Keratinocyte (primary cell): ENCODE data around the gene RPS21. TPM values are rescaled to one million over a fixed set of nuclear protein-coding genes. Genes with fewer than 3 reads are reported as not detected.

ENCODE experiments used
- DNase-seq: peaks from one replicate; pipeline ENCODE4 v3.0.0-alpha.2; 2011; ENCODE audit warnings: low read depth, missing footprints, low spot score
- FAIRE-seq: peaks from 2 replicates; lab custom pipeline; 2011; peaks lifted over from hg19 to GRCh38; lab: Jason Lieb, UNC
- H2AFZ ChIP-seq: 2 replicates; pipeline ENCODE4 v1.6.0; 2012; ENCODE audit warnings: low read length, control low read depth, inconsistent platforms; ENCODE audit not compliant: control insufficient read depth
- H3K27ac ChIP-seq: 2 replicates; pipeline ENCODE4 v1.5.1; 2011; ENCODE audit warnings: low read length; ENCODE audit not compliant: control insufficient read depth, insufficient read depth
- H3K27me3 ChIP-seq: 3 replicates; pipeline ENCODE4 v1.6.0; 2011; ENCODE audit warnings: low read length; ENCODE audit not compliant: control insufficient read depth, insufficient read depth; ENCODE audit errors: extremely low read depth
- H3K36me3 ChIP-seq, 2 experiments: 2 replicates in 1 of 2; 3 replicates in 1 of 2; pipeline ENCODE4 v1.5.1; 2011; ENCODE audit warnings: low read length in 2 of 2, mild to moderate bottlenecking in 1 of 2; ENCODE audit not compliant: control insufficient read depth in 2 of 2, insufficient read depth in 2 of 2; ENCODE audit errors: extremely low read depth in 1 of 2
- H3K4me1 ChIP-seq: 3 replicates; pipeline ENCODE4 v1.5.1; 2011; ENCODE audit warnings: low read length; ENCODE audit not compliant: control insufficient read depth, insufficient read depth; ENCODE audit errors: extremely low read depth
- H3K4me2 ChIP-seq: 3 replicates; pipeline ENCODE4 v1.6.0; 2011; ENCODE audit warnings: low read depth, low read length; ENCODE audit not compliant: control insufficient read depth, insufficient read depth; ENCODE audit errors: extremely low read depth
- H3K4me3 ChIP-seq, 3 experiments: fragments of 200-600 bp in 1 of 3; sonication (generic) in 1 of 3; 2 replicates in 2 of 3; 3 replicates in 1 of 3; pipeline ENCODE4 v1.5.1; 2011 to 2016; ENCODE audit warnings: low read length in 3 of 3, mild to moderate bottlenecking in 3 of 3, control low read depth in 2 of 3, inconsistent platforms in 1 of 3, low read depth in 1 of 3, mixed read lengths in 1 of 3, mixed run types in 1 of 3, moderate library complexity in 1 of 3; ENCODE audit not compliant: control insufficient read depth in 2 of 3, insufficient read depth in 2 of 3; ENCODE audit errors: extremely low read depth in 1 of 3
- H3K79me2 ChIP-seq: 2 replicates; pipeline ENCODE4 v1.6.0; 2012; ENCODE audit warnings: low read length; ENCODE audit not compliant: control insufficient read depth, insufficient read depth
- H3K9ac ChIP-seq: 3 replicates; pipeline ENCODE4 v1.6.0; 2011; ENCODE audit warnings: low read length; ENCODE audit not compliant: control insufficient read depth, insufficient read depth; ENCODE audit errors: extremely low read depth
- H3K9me1 ChIP-seq: 3 replicates; pipeline ENCODE4 v1.6.0; 2011; ENCODE audit warnings: low read length; ENCODE audit not compliant: control insufficient read depth, insufficient read depth; ENCODE audit errors: extremely low read depth
- H3K9me3 ChIP-seq: 2 replicates; pipeline ENCODE4 v1.5.1; 2012; ENCODE audit warnings: low read depth, low read length; ENCODE audit not compliant: control insufficient read depth
- H4K20me1 ChIP-seq: 3 replicates; pipeline ENCODE4 v1.6.0; 2011; ENCODE audit warnings: low read length; ENCODE audit not compliant: control insufficient read depth, insufficient read depth; ENCODE audit errors: extremely low read depth
- CTCF ChIP-seq, 3 experiments: IDR thresholded peaks in 1 of 3; conservative IDR thresholded peaks in 1 of 3; optimal IDR thresholded peaks in 1 of 3; 2 replicates in 2 of 3; 3 replicates in 1 of 3; pipeline versions ENCODE3 to v1.5.1; 2011; ENCODE audit warnings: low read length in 3 of 3, mild to moderate bottlenecking in 3 of 3, moderate library complexity in 2 of 3, control low read depth in 1 of 3, inconsistent platforms in 1 of 3; ENCODE audit not compliant: insufficient read depth in 2 of 3; ENCODE audit errors: extremely low read depth in 1 of 3
- EZH2 ChIP-seq: IDR thresholded peaks from one replicate; pipeline ENCODE4 v1.6.1; 2012; ENCODE audit warnings: inconsistent platforms, mild to moderate bottlenecking, low read length, moderate library complexity
- dilution Hi-C: fragments of 300-500 bp; cut with MboI; formaldehyde crosslinking; loops from one replicate; pipeline ENCODE4 v1.7.0; 2020; ENCODE audit warnings: low sequenced_read_pairs; ENCODE audit not compliant: extremely low pct_ligation_motif_present
- polyA plus RNA-seq, 5 experiments: library from polyadenylated mRNA; depleted of rRNA in 3 of 5; stranded (reverse) in 3 of 5; stranded (forward) in 1 of 5; unstranded in 1 of 5; fragments of >200 nt; gene quantifications; 1 replicate in 1 of 5; 2 replicates in 3 of 5; 3 replicates in 1 of 5; pipeline versions ENCODE4 v1.2.1 to v1.2.3, GENCODE V29; 2011 to 2012; ENCODE audit warnings: missing spikeins in 2 of 5, low read depth in 1 of 5, low replicate concordance in 1 of 5

Gene RPS21
- polyA plus RNA-seq, 1 donor (not counting 4 experiments of a cell fraction or from before 2014, with no cell fraction given) = 3,874 TPM

GRCh38 chr20:62347445-62347844, 39.5 kb upstream of the RPS21 start:
- Histone ChIP-seq H3K4me3 (no peak overlapping the region), H3K79me2 (peaks cover 4% of the 10 kb centered on the region), H2AFZ (no peak overlapping the region), H3K4me1 (peaks cover 28% of the 10 kb centered on the region), H3K9ac (no peak overlapping the region), H3K27ac (no peak overlapping the region), H4K20me1 (no peaks in the 10 kb centered on the region), H3K27me3 (no peaks in the 10 kb centered on the region), H3K9me1 (no peaks in the 10 kb centered on the region), H3K36me3 (peaks cover 38 to 46% of the 10 kb centered on the region in 2 experiments), H3K4me2 (no peak overlapping the region), H3K9me3 (no peaks in the 10 kb centered on the region)
- TF ChIP-seq CTCF (optimal IDR thresholded peaks at IDR 0.05 in 1 of 3, IDR thresholded peaks at IDR 0.05 in 1 of 3, conservative IDR thresholded peaks at IDR 0.05 in 1 of 3; ENCODE audit: extremely low read depth in 1 of 3, insufficient read depth in 2 of 3, low read length in 3 of 3) (no peak), EZH2 (no peak)
- dilution Hi-C loops = no loop called here
- FAIRE-seq = no peak
- DNase-seq = no peak

DNA sequence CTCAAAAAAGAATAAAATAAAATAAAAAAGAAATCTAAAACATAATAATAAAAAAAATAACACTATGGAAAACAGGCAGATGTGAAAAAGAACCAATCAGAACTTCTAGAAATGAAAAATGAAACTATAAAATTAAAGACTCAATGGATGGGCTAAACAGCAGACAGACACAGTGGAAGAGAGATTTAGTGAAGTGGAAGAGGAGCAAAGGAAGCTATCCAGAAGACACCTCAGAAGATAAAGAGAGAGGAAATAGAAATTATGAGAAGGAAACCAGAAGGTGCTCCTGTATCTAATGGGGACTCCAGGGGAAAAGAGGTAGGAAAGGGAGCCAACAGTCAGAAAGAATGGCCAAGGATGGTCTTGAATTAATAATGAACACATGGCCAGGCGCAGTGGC, 38.3 kb upstream of the RPS21 start:
- TF ChIP-seq EZH2 (no peak), CTCF (optimal IDR thresholded peaks at IDR 0.05 in 1 of 3, IDR thresholded peaks at IDR 0.05 in 1 of 3, conservative IDR thresholded peaks at IDR 0.05 in 1 of 3; ENCODE audit: extremely low read depth in 1 of 3, insufficient read depth in 2 of 3, low read length in 3 of 3) (no peak)
- Histone ChIP-seq H4K20me1 (no peaks in the 10 kb centered on the region), H3K9me3 (no peaks in the 10 kb centered on the region), H3K9ac (no peak overlapping the region), H3K9me1 (no peaks in the 10 kb centered on the region), H2AFZ (no peak overlapping the region), H3K27me3 (no peaks in the 10 kb centered on the region), H3K4me1 (peaks cover 39% of the 10 kb centered on the region), H3K36me3 (peaks cover 34 to 37% of the 10 kb centered on the region in 2 experiments), H3K79me2 (peaks cover 9% of the 10 kb centered on the region), H3K27ac (no peak overlapping the region), H3K4me2 (no peak overlapping the region), H3K4me3 (no peak overlapping the region)
- FAIRE-seq = no peak
- dilution Hi-C loops = no loop called here
- no peak for DNase-seq
